Cardiac muscle cell (in vitro differentiated cells and primary cell): Measurements from ENCODE around the gene PDGFB. TPM values are rescaled to one million over a fixed set of nuclear protein-coding genes. Genes with fewer than 3 reads are reported as not detected.

Experiments
- DNase-seq, 2 donors: peaks; one replicate each; pipeline versions ENCODE4 v3.0.0 to v3.0.0-alpha.2; 2010 to 2017; ENCODE audit warnings: low read depth in 1 of 2, low spot score in 1 of 2
- H3K27ac ChIP-seq: fragments of 200-600 bp; sonication (generic); 2 replicates; pipeline ENCODE4 v1.5.1; 2016
- H3K27me3 ChIP-seq: fragments of 200-600 bp; sonication (generic); 2 replicates; pipeline ENCODE4 v1.6.0; 2016; ENCODE audit warnings: control low read depth
- H3K36me3 ChIP-seq: fragments of 200-600 bp; sonication (generic); 2 replicates; pipeline ENCODE4 v1.5.1; 2016; ENCODE audit warnings: control low read depth
- H3K4me1 ChIP-seq: fragments of 200-600 bp; sonication (generic); 2 replicates; pipeline ENCODE4 v1.8.1; 2017; ENCODE audit warnings: low read depth, mild to moderate bottlenecking, mixed run types
- H3K4me3 ChIP-seq: fragments of 200-600 bp; sonication (generic); 2 replicates; pipeline ENCODE4 v1.5.1; 2016; ENCODE audit warnings: mild to moderate bottlenecking
- H3K9me3 ChIP-seq: fragments of 200-600 bp; sonication (generic); 2 replicates; pipeline ENCODE4 v1.5.1; 2017; ENCODE audit warnings: low read depth, mild to moderate bottlenecking, control low read depth
- polyA plus RNA-seq: library from polyadenylated mRNA; unstranded; fragments of >200 nt; fragmentation: Nextera tagmentation; extraction: Ambion mirVana; gene quantifications from 2 replicates; pipeline ENCODE4 v1.2.1, GENCODE V29; 2016
- total RNA-seq: library from RNA; depleted of rRNA; stranded (reverse); fragments of >200 nt; gene quantifications from 2 replicates; pipeline ENCODE4 v1.2.3, GENCODE V29; 2016
- TF ChIP-seq, protein P1 (sequence below): IDR thresholded peaks from 2 replicates; pipeline ENCODE4 v1.5.1; 2012; ENCODE audit warnings: low read depth, mild to moderate bottlenecking, low read length

PDGFB gene
- total RNA-seq, result 15.3 and 18.2 TPM in 2 replicates
- 8.6 and 9.8 TPM in 2 replicates for polyA plus RNA-seq

DNA sequence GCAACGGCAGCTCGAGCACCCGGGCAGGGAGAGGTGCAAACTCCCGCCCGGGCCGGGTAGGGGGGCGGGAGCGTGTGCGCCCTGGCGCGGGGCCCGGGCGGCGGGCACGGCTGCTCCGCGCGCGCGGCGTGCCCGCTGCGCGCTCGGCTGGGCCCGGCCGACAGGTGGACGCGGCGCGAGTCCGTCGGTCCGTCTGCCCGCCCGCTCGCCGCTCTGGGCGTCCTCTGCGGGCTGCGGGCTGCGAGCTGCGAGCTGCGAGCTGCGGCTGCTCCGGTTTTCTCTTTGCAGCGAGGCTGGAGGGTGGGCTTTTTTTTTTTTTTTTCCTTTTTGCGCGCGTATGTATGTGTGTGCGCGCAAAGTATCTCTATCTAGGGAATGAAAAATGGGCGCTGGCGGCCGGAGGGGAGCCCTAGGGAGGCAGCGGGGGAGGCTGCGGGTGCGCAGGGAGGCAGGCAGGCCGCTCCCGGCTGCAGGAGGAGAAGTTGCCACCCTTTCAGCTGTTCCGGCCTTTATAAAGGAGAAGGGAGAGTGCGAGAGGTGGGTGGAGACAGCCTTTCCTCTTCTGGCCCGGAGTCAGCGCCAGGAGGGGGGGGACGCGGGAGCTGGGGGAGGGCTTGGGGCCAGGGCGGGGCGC, at the start of gene PDGFB:
Gene PDGFB (minus strand): TSS at position 487 of the 634 bp plus-strand sequence. CDS start 1,019 bp downstream, outside the sequence.
- H3K27me3 ChIP-seq, result no peaks in the 10 kb centered on the region
- DNase-seq, result peak; percentile 36 to 60
- H3K4me3 ChIP-seq, result peak within 1 kb of the TSS; percentile 63
- no peaks in the 10 kb centered on the region for H3K9me3 ChIP-seq
- TF ChIP-seq, protein P1, sequence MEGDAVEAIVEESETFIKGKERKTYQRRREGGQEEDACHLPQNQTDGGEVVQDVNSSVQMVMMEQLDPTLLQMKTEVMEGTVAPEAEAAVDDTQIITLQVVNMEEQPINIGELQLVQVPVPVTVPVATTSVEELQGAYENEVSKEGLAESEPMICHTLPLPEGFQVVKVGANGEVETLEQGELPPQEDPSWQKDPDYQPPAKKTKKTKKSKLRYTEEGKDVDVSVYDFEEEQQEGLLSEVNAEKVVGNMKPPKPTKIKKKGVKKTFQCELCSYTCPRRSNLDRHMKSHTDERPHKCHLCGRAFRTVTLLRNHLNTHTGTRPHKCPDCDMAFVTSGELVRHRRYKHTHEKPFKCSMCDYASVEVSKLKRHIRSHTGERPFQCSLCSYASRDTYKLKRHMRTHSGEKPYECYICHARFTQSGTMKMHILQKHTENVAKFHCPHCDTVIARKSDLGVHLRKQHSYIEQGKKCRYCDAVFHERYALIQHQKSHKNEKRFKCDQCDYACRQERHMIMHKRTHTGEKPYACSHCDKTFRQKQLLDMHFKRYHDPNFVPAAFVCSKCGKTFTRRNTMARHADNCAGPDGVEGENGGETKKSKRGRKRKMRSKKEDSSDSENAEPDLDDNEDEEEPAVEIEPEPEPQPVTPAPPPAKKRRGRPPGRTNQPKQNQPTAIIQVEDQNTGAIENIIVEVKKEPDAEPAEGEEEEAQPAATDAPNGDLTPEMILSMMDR, result no peak
- H3K4me1 ChIP-seq, result peaks cover 34% of the 10 kb centered on the region
- no peaks in the 10 kb centered on the region for H3K36me3 ChIP-seq
- peak within 1 kb of the TSS; percentile 21 for H3K27ac ChIP-seq

DNA sequence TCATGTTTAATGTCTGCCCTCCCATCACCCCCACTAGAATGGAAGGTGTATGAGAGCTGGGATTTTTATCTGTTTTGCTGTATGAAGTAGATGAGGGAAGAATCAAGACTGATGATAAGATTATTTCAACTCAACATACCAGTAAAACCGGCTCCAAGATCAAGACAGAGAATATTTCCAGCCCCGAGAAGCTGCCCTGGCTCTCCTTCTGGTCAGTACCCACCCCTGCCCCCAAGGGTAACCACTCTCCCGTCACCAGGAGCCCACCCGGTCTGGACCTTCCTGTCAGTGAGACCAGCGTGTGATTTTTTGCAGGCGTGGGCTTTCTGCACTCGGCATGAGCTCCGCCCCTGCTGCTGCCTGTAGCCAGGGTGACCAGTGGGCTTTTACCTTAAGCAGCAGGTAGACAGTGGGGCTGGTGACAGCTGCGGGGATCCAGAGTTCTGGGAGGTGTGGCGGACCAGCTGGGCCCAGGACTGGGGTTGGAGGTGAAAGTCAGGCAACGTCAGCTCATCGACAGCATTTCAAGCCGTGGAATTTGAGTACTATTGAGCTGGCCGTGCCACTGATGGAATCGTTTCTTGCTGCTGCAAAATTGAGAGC, 49.1 kb upstream of the PDGFB start:
- H3K9me3 ChIP-seq, result no peaks in the 10 kb centered on the region
- H3K4me1 ChIP-seq, result peaks cover 20% of the 10 kb centered on the region

DNA sequence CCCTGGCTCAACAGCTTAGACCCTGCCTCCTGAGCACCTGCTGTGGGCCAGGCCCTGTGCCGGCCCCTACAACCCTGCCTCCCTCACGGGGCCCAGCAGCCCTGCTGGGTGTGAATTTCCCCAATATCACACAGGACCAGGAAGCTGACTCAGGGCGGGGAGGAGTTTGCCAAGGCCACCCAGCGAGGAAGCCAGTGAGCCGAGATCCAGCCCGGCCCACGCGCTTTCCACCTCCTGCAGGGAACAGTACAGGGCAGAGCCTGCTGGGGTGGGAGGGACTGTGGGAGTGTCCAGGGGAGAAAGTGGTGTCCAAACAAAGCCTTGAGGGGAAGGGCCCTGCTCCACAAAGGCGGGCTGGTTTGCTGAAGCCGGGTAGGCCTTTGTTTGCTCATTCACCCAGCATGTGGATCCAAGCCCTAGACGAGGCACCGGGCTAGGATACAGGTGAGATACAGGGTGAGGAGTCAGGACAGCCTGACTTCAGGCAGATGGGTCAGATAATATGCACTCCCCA, 47.8 kb upstream of the PDGFB start:
- TF ChIP-seq, protein P1, result no peak
- Histone ChIP-seq H3K4me3 (no peak overlapping the region), H3K9me3 (no peaks in the 10 kb centered on the region), H3K4me1 (peaks cover 15% of the 10 kb centered on the region), H3K27me3 (no peaks in the 10 kb centered on the region), H3K27ac (peak overlapping the region; percentile 5), H3K36me3 (no peaks in the 10 kb centered on the region)
- peak; percentile 56 to 99 for DNase-seq

More for the DNA sequence above, 49.1 kb upstream of the PDGFB start:
- TF ChIP-seq, protein P1, result no peak
- H3K4me3 ChIP-seq, result no peak overlapping the region
- no peak for DNase-seq
- no peaks in the 10 kb centered on the region for H3K36me3 ChIP-seq
- no peaks in the 10 kb centered on the region for H3K27me3 ChIP-seq
- no peak overlapping the region for H3K27ac ChIP-seq

DNA sequence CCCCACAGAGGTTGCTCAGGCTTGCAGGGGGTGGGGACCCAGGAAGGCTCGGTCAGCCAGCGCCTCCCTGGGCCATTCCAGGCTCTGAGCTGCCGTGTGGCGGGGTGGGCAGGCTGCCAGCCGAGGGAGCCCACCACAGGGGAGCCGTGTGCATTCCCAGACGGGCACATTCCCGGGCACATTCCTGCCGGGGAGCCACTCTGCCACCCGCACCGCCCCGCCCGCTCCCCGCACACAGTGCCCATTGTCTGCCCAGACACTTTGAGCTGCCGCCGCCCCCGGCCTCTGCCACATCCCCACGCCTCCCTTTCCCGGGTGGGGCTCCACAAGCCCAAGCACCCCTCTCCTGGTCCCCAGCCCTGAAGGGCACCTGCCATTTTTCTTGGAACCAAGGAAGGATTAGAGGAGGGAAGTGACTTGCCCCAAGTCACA, 47.3 kb upstream of the PDGFB start:
- TF ChIP-seq, protein P1, result no peak
- Histone ChIP-seq H3K4me1 (peaks cover 11% of the 10 kb centered on the region), H3K27ac (peak overlapping the region; percentile 70)

DNA sequence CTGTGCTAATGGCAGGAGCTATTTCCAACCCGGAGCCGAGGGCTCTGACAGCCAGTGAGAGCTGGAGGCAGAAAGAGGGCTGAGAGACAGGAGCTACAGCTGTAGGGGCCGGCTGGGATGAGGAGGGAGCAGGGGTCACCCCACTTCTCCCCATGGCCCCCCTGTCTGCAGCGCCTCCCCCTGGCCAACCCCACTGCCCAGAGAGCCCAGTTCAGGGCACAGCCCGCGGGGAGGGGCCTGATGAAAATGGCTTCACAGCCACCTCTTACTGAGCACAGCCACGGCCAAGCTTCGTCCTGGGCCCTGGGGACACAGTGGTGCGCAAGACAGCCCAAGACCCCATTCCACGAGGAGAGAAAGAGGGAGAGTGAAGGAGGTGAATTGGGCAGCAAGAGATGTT, 46.7 kb upstream of the PDGFB start:
- no peak for DNase-seq
- Histone ChIP-seq H3K4me3 (no peak overlapping the region), H3K4me1 (peaks cover 11% of the 10 kb centered on the region), H3K27me3 (no peaks in the 10 kb centered on the region), H3K27ac (peak overlapping the region; percentile 70), H3K9me3 (no peaks in the 10 kb centered on the region), H3K36me3 (no peaks in the 10 kb centered on the region)
- TF ChIP-seq, protein P1, result peak; percentile 15

More for the DNA sequence above, 47.3 kb upstream of the PDGFB start:
- Histone ChIP-seq H3K27me3 (no peaks in the 10 kb centered on the region), H3K36me3 (no peaks in the 10 kb centered on the region), H3K9me3 (no peaks in the 10 kb centered on the region), H3K4me3 (no peak overlapping the region)
- DNase-seq, result no peak
